WERI-Rb-1 (cell line): ENCODE results near the gene KLRC4.
"Not testable (repeated sequence)": the region's sequence is repeated elsewhere in the genome, so short reads cannot be mapped to it uniquely, and the experiment has no call there.

Experiments used
- DNase-seq: peaks from one replicate; pipeline ENCODE4 v3.0.0-alpha.2; 2020
- H3K27ac ChIP-seq: fragments of 250-450 bp; sonication (Bioruptor Pico); 2 replicates; pipeline ENCODE4 v1.5.1; 2020; ENCODE audit warnings: mild to moderate bottlenecking, moderate library complexity
- H3K27me3 ChIP-seq: fragments of 250-450 bp; sonication (Bioruptor Pico); 2 replicates; pipeline ENCODE4 v1.5.1; 2021; ENCODE audit warnings: mild to moderate bottlenecking, low read depth, moderate library complexity; ENCODE audit not compliant: insufficient read depth, severe bottlenecking
- H3K36me3 ChIP-seq: fragments of 250-450 bp; sonication (Bioruptor Pico); 2 replicates; pipeline ENCODE4 v1.5.1; 2020; ENCODE audit warnings: mild to moderate bottlenecking, moderate library complexity
- H3K4me3 ChIP-seq: 2 replicates; pipeline ENCODE4 v1.5.1; 2011; ENCODE audit warnings: low read depth, mild to moderate bottlenecking, control low read depth, low read length
- H3K9me3 ChIP-seq: fragments of 250-450 bp; sonication (Bioruptor Pico); 2 replicates; pipeline ENCODE4 v1.5.1; 2021; ENCODE audit warnings: mild to moderate bottlenecking, moderate library complexity; ENCODE audit not compliant: severe bottlenecking
- TF ChIP-seq, protein P1 (sequence below): IDR thresholded peaks from 2 replicates; pipeline ENCODE4 v1.5.1; 2011; ENCODE audit warnings: low read depth, mild to moderate bottlenecking, control low read depth, inconsistent platforms, low read length

Gene KLRC4

GRCh38 chr12:10381928-10382628 lies 27.5 kb downstream of the KLRC4 start:
- DNase-seq, result no peak
- TF ChIP-seq, protein P1, sequence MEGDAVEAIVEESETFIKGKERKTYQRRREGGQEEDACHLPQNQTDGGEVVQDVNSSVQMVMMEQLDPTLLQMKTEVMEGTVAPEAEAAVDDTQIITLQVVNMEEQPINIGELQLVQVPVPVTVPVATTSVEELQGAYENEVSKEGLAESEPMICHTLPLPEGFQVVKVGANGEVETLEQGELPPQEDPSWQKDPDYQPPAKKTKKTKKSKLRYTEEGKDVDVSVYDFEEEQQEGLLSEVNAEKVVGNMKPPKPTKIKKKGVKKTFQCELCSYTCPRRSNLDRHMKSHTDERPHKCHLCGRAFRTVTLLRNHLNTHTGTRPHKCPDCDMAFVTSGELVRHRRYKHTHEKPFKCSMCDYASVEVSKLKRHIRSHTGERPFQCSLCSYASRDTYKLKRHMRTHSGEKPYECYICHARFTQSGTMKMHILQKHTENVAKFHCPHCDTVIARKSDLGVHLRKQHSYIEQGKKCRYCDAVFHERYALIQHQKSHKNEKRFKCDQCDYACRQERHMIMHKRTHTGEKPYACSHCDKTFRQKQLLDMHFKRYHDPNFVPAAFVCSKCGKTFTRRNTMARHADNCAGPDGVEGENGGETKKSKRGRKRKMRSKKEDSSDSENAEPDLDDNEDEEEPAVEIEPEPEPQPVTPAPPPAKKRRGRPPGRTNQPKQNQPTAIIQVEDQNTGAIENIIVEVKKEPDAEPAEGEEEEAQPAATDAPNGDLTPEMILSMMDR, result no peak
- H3K36me3 ChIP-seq, result no peaks in the 10 kb centered on the region
- H3K27me3 ChIP-seq, result no peaks in the 10 kb centered on the region
- no peak overlapping the region for H3K27ac ChIP-seq
- H3K4me3 ChIP-seq, result no peak overlapping the region
- no peaks in the 10 kb centered on the region for H3K9me3 ChIP-seq

GRCh38 chr12:10378737-10379136 lies 30.8 kb downstream of the KLRC4 start:
- not testable (repeated sequence) for H3K9me3 ChIP-seq, H3K36me3 ChIP-seq, H3K4me3 ChIP-seq, H3K27ac ChIP-seq, H3K27me3 ChIP-seq, DNase-seq

DNA sequence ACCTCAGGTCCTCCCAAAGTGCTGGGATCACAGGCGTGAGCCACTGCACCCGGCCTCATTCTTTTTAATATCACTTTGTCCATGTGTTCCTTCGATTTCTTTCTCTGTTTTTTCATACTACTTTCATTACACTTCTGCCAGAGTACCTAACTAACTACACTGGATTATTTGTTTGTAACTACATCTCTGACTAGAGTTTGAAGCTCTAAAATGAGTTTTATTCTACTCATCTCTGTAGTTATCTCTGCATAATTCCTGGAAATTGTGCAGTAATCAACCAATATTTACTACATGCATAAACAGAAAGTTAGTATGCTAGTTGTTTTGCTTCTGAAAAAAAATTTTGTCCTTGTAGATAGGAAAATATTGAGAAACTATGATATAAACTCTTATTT lies 34.9 kb downstream of the KLRC4 start:
- H3K9me3 ChIP-seq, result no peaks in the 10 kb centered on the region
- H3K27ac ChIP-seq, result no peak overlapping the region
- TF ChIP-seq, protein P1, result no peak
- H3K27me3 ChIP-seq, result no peaks in the 10 kb centered on the region
- DNase-seq, result no peak
- no peak overlapping the region for H3K4me3 ChIP-seq
- no peaks in the 10 kb centered on the region for H3K36me3 ChIP-seq

DNA sequence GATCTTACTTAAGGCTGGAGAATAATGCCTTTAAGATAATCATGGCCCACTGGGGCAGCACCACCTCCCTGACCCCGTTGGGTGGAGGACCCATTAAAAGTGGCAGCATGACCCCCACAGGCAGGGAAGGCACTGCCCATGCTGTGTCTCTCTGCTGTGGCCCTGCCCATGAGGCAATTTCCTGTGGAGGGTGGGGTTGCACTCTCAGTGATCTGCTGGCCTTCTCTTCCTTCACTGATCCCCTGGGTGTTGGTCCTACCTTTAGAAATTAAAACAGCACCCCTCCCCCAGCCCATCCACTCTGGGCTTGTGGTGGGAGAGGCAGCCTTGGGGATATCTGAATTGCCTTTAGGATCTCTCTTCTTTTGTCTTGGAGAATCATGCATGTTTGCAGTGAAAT lies 37.0 kb downstream of the KLRC4 start:
- Histone ChIP-seq H3K27me3 (no peaks in the 10 kb centered on the region), H3K4me3 (no peak overlapping the region), H3K9me3 (no peaks in the 10 kb centered on the region), H3K36me3 (no peaks in the 10 kb centered on the region), H3K27ac (no peak overlapping the region)
- TF ChIP-seq, protein P1, result no peak
- DNase-seq, result no peak

GRCh38 chr12:10371893-10372535 lies 37.5 kb downstream of the KLRC4 start:
- H3K27me3 ChIP-seq, H3K4me3 ChIP-seq, H3K27ac ChIP-seq, DNase-seq, H3K36me3 ChIP-seq, H3K9me3 ChIP-seq: not testable (repeated sequence)

- no peaks in the 10 kb centered on the region for H3K9me3 ChIP-seq
- no peaks in the 10 kb centered on the region for H3K36me3 ChIP-seq
- no peak overlapping the region for H3K27ac ChIP-seq
- DNase-seq, result no peak
- TF ChIP-seq, protein P1, result no peak
- H3K27me3 ChIP-seq, result no peaks in the 10 kb centered on the region
- H3K4me3 ChIP-seq, result no peak overlapping the region
These were observed 39.8 kb downstream of the KLRC4 start for GRCh38 chr12:10369557-10370415.
